K562 (cell line): ENCODE measurements around the gene BTD. TPM values are rescaled to one million over a fixed set of nuclear protein-coding genes. Genes with fewer than 3 reads are reported as not detected.
A peak's percentile ranks its signal among the peaks of the same experiment; 100 is the strongest.

Experiments
- FOXJ2 ChIP-seq: fragments of 200-800 bp; sonication (Bioruptor generic); IDR thresholded peaks from 2 replicates; pipeline ENCODE4 v1.6.1; 2016; ENCODE audit warnings: missing genetic modification characterization, missing compliant biosample characterization
- HNRNPLL ChIP-seq: fragments of 200-400 bp; formaldehyde crosslinking; IDR thresholded peaks from 2 replicates; pipeline ENCODE4 v1.6.1; 2017; ENCODE audit warnings: low read length, low read depth, mild to moderate bottlenecking; ENCODE audit not compliant: poor library complexity, severe bottlenecking
- KDM5B ChIP-seq: fragments of 200-600 bp; sonication (generic); IDR thresholded peaks from 2 replicates; pipeline ENCODE4 v1.6.1; 2012; ENCODE audit warnings: low read depth, mild to moderate bottlenecking, moderate library complexity, low read length, control low read depth, inconsistent platforms; ENCODE audit not compliant: insufficient replicate concordance
- MAZ ChIP-seq, 2 experiments: fragments of 450-650 bp in 1 of 2; sonication (generic) in 1 of 2; formaldehyde crosslinking; IDR thresholded peaks in 1 of 2; conservative IDR thresholded peaks in 1 of 2; 2 replicates each; pipeline versions ENCODE4 v1.4.0 to v1.5.0; 2020; ENCODE audit warnings: mild to moderate bottlenecking in 1 of 2, missing genetic modification reagents in 1 of 2
- MED1 ChIP-seq: sonication (generic); formaldehyde crosslinking; IDR thresholded peaks from 2 replicates; pipeline ENCODE4 v1.8.1; 2023; ENCODE audit warnings: missing genetic modification reagents, borderline replicate concordance
- MTA3 ChIP-seq: fragments of 450-650 bp; formaldehyde crosslinking; IDR thresholded peaks from 2 replicates; pipeline ENCODE4 v1.6.1; 2017; ENCODE audit warnings: mild to moderate bottlenecking, borderline replicate concordance
- NFE2 ChIP-seq: IDR thresholded peaks from 2 replicates; pipeline ENCODE4 v1.6.1; 2014; ENCODE audit warnings: antibody characterized with exemption, low read depth
- polyA plus RNA-seq, 8 experiments: library from polyadenylated mRNA; depleted of rRNA in 4 of 8; stranded (reverse) in 5 of 8; unstranded in 3 of 8; fragments of >200 nt; fragmentation: Nextera tagmentation in 2 of 8; fragmentation: Illumina TruSeq in 1 of 8; extraction: Ambion mirVana in 2 of 8; extraction: Trizol in 1 of 8; gene quantifications; 2 replicates each; pipeline versions ENCODE4 v1.2.1 to v1.2.3, GENCODE V29; 2011 to 2014; ENCODE audit warnings: inconsistent platforms in 1 of 8, missing spikeins in 1 of 8
- total RNA-seq, 7 experiments: library from RNA; depleted of rRNA in 6 of 7; stranded (reverse); fragments of >200 nt in 6 of 7; fragmentation: Illumina TruSeq in 2 of 7; extraction: Trizol in 2 of 7; gene quantifications; 2 replicates each; pipeline versions ENCODE4 v1.2.1 to v1.2.3, GENCODE V29; 2011 to 2021; ENCODE audit warnings: low replicate concordance in 1 of 7
- TF ChIP-seq, protein P1 (sequence below), 2 experiments: fragments of 450-650 bp; IDR thresholded peaks; 2 replicates each; pipeline ENCODE4 v1.6.1; 2016; ENCODE audit warnings: mild to moderate bottlenecking in 2 of 2, borderline replicate concordance in 1 of 2, low read depth in 1 of 2, moderate library complexity in 1 of 2
- TF ChIP-seq, protein P2 (sequence below), 2 experiments: fragments of 450-650 bp in 1 of 2; sonication (generic) in 1 of 2; formaldehyde crosslinking in 1 of 2; IDR thresholded peaks in 1 of 2; conservative IDR thresholded peaks in 1 of 2; 2 replicates each; pipeline versions ENCODE4 v1.6.1 to v1.8.1; 2016 to 2023; ENCODE audit warnings: mild to moderate bottlenecking in 2 of 2, moderate library complexity in 2 of 2, inconsistent platforms in 1 of 2, missing genetic modification reagents in 1 of 2
- TF ChIP-seq, protein P3 (sequence below): fragments of 250-450 bp; sonication (Bioruptor Pico); IDR thresholded peaks from 2 replicates; pipeline ENCODE4 v1.4.0; 2020
- TF ChIP-seq, protein P4 (sequence below): fragments of 250-450 bp; sonication (Bioruptor Pico); IDR thresholded peaks from 2 replicates; pipeline ENCODE4 v1.8.0; 2022; ENCODE audit warnings: moderate library complexity, mild to moderate bottlenecking, inconsistent platforms
- TF ChIP-seq, protein P5 (sequence below): fragments of 450-650 bp; conservative IDR thresholded peaks from 2 replicates; pipeline ENCODE4 v1.6.1; 2016; ENCODE audit warnings: missing genetic modification characterization, low read depth, mild to moderate bottlenecking, control low read depth, missing compliant biosample characterization

The BTD gene
- total and polyA plus RNA-seq, 9 of the 15 experiments (the other 6 are each of a cell fraction or from before 2014, with no cell fraction given), result 6.6 to 26.2 (median 10.6) TPM

DNA sequence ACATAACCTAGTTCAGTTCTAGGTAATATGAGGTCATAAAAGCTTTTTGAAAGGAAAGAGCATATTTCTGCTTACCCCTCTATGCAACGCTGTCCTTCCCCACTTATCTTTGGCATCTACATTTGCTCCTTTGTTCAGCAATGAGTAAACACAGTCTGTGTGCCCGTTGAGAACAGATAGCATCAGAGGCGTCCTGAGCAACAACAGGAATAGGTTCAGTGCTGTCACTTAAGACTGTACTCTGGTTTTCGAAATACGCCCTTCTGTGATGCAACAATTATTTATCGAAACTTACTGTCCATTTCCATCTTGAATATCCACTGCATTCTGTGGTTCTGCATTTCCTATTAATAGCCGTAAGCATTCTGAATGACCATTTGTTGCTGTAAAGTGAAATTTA lies 84.4 kb downstream of the BTD start (continued):
- TF ChIP-seq, protein P1, sequence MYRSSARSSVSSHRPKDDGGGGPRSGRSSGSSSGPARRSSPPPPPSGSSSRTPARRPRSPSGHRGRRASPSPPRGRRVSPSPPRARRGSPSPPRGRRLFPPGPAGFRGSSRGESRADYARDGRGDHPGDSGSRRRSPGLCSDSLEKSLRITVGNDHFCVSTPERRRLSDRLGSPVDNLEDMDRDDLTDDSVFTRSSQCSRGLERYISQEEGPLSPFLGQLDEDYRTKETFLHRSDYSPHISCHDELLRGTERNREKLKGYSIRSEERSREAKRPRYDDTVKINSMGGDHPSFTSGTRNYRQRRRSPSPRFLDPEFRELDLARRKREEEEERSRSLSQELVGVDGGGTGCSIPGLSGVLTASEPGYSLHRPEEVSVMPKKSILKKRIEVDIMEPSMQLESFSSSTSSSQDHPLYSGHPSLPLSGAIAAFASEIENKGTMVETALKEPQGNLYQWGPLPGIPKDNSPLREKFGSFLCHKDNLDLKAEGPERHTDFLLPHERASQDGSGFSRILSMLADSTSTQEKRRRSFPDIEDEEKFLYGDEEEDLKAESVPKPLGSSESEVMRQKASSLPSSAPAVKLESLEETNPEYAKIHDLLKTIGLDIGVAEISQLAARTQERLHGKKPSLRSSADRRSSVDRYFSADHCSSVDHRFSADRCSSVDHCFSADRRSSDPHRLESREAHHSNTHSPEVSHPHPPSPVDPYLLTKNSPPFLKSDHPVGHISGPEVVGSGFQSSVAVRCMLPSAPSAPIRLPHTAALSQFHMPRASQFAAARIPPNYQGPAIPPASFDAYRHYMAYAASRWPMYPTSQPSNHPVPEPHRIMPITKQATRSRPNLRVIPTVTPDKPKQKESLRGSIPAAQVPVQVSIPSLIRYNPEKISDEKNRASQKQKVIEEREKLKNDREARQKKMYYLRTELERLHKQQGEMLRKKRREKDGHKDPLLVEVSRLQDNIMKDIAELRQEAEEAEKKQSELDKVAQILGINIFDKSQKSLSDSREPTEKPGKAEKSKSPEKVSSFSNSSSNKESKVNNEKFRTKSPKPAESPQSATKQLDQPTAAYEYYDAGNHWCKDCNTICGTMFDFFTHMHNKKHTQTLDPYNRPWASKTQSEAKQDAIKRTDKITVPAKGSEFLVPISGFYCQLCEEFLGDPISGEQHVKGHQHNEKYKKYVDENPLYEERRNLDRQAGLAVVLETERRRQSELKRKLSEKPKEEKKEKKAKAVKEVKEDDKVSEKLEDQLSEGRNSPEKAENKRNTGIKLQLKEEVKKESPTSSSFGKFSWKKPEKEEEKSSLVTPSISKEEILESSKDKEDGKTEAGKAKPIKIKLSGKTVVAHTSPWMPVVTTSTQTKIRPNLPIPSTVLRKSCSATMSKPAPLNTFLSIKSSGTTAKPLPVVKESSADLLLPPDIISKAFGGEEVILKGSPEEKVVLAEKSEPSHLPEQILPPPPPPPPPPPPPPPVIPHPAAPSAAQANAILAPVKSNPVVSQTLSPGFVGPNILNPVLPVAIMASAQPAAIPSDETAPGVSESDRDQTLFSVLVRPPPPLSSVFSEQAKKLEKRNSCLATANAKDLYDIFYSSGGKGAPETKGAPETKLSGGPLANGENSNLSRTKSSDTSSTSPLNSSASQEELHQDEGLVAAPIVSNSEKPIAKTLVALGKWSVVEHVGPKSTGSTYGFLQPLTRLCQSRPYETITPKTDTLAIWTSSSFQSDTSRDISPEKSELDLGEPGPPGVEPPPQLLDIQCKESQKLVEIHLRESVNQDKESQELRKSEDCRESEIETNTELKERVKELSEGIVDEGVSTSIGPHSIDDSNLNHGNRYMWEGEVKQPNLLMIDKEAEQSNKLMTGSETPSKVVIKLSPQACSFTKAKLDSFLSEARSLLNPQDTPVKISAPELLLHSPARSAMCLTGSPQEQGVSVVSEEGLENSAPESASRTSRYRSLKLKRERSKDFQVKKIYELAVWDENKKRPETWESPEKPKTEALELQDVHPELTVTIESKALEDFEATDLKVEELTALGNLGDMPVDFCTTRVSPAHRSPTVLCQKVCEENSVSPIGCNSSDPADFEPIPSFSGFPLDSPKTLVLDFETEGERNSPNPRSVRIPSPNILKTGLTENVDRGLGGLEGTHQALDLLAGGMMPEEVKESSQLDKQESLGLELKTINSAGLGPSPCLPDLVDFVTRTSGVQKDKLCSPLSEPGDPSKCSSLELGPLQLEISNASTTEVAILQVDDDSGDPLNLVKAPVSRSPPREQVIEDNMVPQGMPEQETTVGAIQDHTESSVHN (IDR thresholded peaks at IDR 0.05; ENCODE audit: borderline replicate concordance in 1 of 2, low read depth in 1 of 2), result no peak
- TF ChIP-seq NFE2, result no peak
- TF ChIP-seq KDM5B, result no peak
- TF ChIP-seq HNRNPLL, result no peak
- TF ChIP-seq, protein P2, sequence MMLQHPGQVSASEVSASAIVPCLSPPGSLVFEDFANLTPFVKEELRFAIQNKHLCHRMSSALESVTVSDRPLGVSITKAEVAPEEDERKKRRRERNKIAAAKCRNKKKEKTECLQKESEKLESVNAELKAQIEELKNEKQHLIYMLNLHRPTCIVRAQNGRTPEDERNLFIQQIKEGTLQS (IDR thresholded peaks at IDR 0.05), result peak; percentile 63
- TF ChIP-seq, protein P2 (CRISPR knock-in tag; conservative IDR thresholded peaks at IDR 0.05), result no peak
- 0 out of 4 replicates have a peak, but pooled peaks of 1 of the 2 experiments have one; percentile 19 for TF ChIP-seq MAZ (CRISPR knock-in tag; conservative IDR thresholded peaks at IDR 0.05 in 1 of 2, IDR thresholded peaks at IDR 0.05 in 1 of 2)
- no peak for TF ChIP-seq MED1 (CRISPR knock-in tag)
- TF ChIP-seq, protein P3, sequence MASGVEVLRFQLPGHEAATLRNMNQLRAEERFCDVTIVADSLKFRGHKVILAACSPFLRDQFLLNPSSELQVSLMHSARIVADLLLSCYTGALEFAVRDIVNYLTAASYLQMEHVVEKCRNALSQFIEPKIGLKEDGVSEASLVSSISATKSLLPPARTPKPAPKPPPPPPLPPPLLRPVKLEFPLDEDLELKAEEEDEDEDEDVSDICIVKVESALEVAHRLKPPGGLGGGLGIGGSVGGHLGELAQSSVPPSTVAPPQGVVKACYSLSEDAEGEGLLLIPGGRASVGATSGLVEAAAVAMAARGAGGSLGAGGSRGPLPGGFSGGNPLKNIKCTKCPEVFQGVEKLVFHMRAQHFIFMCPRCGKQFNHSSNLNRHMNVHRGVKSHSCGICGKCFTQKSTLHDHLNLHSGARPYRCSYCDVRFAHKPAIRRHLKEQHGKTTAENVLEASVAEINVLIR (CRISPR knock-in tag), result no peak
- TF ChIP-seq, protein P4, sequence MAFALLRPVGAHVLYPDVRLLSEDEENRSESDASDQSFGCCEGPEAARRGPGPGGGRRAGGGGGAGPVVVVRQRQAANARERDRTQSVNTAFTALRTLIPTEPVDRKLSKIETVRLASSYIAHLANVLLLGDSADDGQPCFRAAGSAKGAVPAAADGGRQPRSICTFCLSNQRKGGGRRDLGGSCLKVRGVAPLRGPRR (CRISPR knock-in tag), result no peak
- TF ChIP-seq, protein P5, sequence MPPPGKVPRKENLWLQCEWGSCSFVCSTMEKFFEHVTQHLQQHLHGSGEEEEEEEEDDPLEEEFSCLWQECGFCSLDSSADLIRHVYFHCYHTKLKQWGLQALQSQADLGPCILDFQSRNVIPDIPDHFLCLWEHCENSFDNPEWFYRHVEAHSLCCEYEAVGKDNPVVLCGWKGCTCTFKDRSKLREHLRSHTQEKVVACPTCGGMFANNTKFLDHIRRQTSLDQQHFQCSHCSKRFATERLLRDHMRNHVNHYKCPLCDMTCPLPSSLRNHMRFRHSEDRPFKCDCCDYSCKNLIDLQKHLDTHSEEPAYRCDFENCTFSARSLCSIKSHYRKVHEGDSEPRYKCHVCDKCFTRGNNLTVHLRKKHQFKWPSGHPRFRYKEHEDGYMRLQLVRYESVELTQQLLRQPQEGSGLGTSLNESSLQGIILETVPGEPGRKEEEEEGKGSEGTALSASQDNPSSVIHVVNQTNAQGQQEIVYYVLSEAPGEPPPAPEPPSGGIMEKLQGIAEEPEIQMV (tag), result no peak
- TF ChIP-seq FOXJ2 (tag), result peak; percentile 24; the same call in 1 of the 2 replicates
- TF ChIP-seq MTA3, result no peak
